HPDE6-E6E7 (cell line): ENCODE data around the gene NTF3.

Experiments used
- DNase-seq: peaks from one replicate; pipeline ENCODE4 v3.0.0; 2011; ENCODE audit warnings: missing footprints; ENCODE audit errors: extremely low spot score

Gene NTF3

GRCh38 chr12:5456906-5457305, 25.0 kb downstream of the NTF3 start:
- DNase-seq = no peak

GRCh38 chr12:5458229-5459050, 26.5 kb downstream of the NTF3 start:
- DNase-seq = no peak

- DNase-seq = no peak
These were observed 27.3 kb downstream of the NTF3 start for GRCh38 chr12:5459051-5459782.

GRCh38 chr12:5460817-5461216, 28.9 kb downstream of the NTF3 start:
- no peak for DNase-seq

- no peak for DNase-seq
These were observed 30.1 kb downstream of the NTF3 start for GRCh38 chr12:5461966-5462365.

- no peak for DNase-seq
These were observed 32.2 kb downstream of the NTF3 start for GRCh38 chr12:5464096-5464495.

- no peak for DNase-seq
These were observed 33.5 kb downstream of the NTF3 start for GRCh38 chr12:5465384-5465783.

GRCh38 chr12:5466521-5466960, 34.6 kb downstream of the NTF3 start:
- no peak for DNase-seq

GRCh38 chr12:5467931-5468330, 36.0 kb downstream of the NTF3 start:
- no peak for DNase-seq

- no peak for DNase-seq
These were observed 38.3 kb downstream of the NTF3 start for GRCh38 chr12:5470221-5470620.

- no peak for DNase-seq
These were observed 38.8 kb downstream of the NTF3 start for GRCh38 chr12:5470703-5471102.

GRCh38 chr12:5473076-5473782, 41.3 kb downstream of the NTF3 start:
- DNase-seq = no peak

GRCh38 chr12:5473783-5474116, 41.8 kb downstream of the NTF3 start:
- DNase-seq = no peak

GRCh38 chr12:5476356-5476755, 44.4 kb downstream of the NTF3 start:
- no peak for DNase-seq

- no peak for DNase-seq
These were observed 46.3 kb downstream of the NTF3 start for GRCh38 chr12:5478081-5478706.

GRCh38 chr12:5479761-5480160, 47.9 kb downstream of the NTF3 start:
- DNase-seq = no peak

GRCh38 chr12:5480218-5480937, 48.5 kb downstream of the NTF3 start:
- DNase-seq = no peak

- DNase-seq = no peak
These were observed 49.0 kb downstream of the NTF3 start for GRCh38 chr12:5480938-5481303.

- DNase-seq = no peak
These were observed 49.7 kb downstream of the NTF3 start for GRCh38 chr12:5481645-5482044.

GRCh38 chr12:5484426-5484825, 52.5 kb downstream of the NTF3 start:
- no peak for DNase-seq

- DNase-seq = no peak
These were observed 53.5 kb downstream of the NTF3 start for GRCh38 chr12:5485454-5485853.

GRCh38 chr12:5487076-5487475, 55.2 kb downstream of the NTF3 start:
- DNase-seq = no peak
